Measurements from ENCODE around the gene DMBT1. TPM values are rescaled to one million over a fixed set of nuclear protein-coding genes. Genes with fewer than 3 reads are reported as not detected.

Gene DMBT1
- total RNA-seq, 6 experiments from 2014 or later = 0.06 to 0.20 TPM; not detected in 4

DNA sequence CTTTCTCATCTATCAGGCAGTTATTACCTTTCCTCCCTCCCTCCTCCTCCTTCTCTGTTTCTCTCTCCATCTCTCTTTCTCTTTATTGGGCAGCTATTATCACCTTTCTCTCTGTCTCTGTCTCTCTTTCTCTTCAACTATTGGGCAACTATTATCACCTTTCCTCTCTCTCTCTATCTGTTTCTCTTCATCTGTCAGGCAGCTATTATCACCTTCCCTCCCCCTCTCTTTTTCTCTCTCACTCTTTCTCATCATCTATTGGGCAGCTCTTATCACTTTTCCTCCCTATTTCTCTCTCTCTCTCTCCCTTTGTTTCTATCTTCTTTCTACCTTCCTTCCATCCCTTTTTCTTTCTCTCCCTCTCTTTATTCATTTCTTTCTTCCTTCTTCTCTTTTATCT is 1.2 kb downstream of the DMBT1 start:
- no peak overlapping the region for H3K27ac ChIP-seq
- no peak overlapping the region for H3K4me3 ChIP-seq
- no peaks in the 10 kb centered on the region for H3K36me3 ChIP-seq
- H3K4me1 ChIP-seq = no peaks in the 10 kb centered on the region
- no peaks in the 10 kb centered on the region for H3K9me3 ChIP-seq
- no peaks in the 10 kb centered on the region for H3K27me3 ChIP-seq
- intact Hi-C loops (cut with DNase I) = loop anchor here in 1 of 2 donors (10.0 kb wide), 1 partner anchor 267 kb away; no protein-coding TSS in a partner anchor
- TF ChIP-seq POLR2A (IDR thresholded peaks at IDR 0.05) = no peak
- TF ChIP-seq, protein P1, sequence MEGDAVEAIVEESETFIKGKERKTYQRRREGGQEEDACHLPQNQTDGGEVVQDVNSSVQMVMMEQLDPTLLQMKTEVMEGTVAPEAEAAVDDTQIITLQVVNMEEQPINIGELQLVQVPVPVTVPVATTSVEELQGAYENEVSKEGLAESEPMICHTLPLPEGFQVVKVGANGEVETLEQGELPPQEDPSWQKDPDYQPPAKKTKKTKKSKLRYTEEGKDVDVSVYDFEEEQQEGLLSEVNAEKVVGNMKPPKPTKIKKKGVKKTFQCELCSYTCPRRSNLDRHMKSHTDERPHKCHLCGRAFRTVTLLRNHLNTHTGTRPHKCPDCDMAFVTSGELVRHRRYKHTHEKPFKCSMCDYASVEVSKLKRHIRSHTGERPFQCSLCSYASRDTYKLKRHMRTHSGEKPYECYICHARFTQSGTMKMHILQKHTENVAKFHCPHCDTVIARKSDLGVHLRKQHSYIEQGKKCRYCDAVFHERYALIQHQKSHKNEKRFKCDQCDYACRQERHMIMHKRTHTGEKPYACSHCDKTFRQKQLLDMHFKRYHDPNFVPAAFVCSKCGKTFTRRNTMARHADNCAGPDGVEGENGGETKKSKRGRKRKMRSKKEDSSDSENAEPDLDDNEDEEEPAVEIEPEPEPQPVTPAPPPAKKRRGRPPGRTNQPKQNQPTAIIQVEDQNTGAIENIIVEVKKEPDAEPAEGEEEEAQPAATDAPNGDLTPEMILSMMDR (IDR thresholded peaks at IDR 0.05) = no peak
- DNase-seq (no peak), ATAC-seq (no peak)

DNA sequence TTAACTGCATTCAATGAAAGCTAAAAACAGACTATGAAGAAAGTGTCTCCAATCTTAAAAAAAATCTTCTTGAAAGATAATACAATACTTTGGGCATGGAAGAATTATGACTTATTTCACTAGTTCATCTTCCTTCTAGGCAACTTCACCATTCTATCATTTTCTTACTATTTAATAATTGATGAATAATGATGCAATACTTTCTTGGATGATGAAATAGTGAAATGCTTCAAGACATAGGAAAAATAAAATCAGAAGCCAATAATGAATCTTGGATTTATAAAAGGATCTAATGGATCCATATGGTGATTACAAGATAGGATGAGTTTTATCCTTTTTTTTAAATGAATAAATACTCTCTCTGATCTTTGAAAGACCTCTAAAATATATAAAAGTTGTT is 4.4 kb downstream of the DMBT1 start:
- DNase-seq (no peak), ATAC-seq (no peak)
- H3K36me3 ChIP-seq = no peaks in the 10 kb centered on the region
- H3K27me3 ChIP-seq = no peaks in the 10 kb centered on the region
- no peaks in the 10 kb centered on the region for H3K4me1 ChIP-seq
- H3K9me3 ChIP-seq = no peaks in the 10 kb centered on the region
- intact Hi-C loops (cut with DNase I) = loop anchor here (5.0 to 10.0 kb wide), 2 partner anchors 43 to 270 kb away; no protein-coding TSS in a partner anchor
- H3K27ac ChIP-seq = no peak overlapping the region
- no peak overlapping the region for H3K4me3 ChIP-seq
- TF ChIP-seq, protein P1 (IDR thresholded peaks at IDR 0.05) = no peak
- TF ChIP-seq POLR2A (IDR thresholded peaks at IDR 0.05) = no peak

DNA sequence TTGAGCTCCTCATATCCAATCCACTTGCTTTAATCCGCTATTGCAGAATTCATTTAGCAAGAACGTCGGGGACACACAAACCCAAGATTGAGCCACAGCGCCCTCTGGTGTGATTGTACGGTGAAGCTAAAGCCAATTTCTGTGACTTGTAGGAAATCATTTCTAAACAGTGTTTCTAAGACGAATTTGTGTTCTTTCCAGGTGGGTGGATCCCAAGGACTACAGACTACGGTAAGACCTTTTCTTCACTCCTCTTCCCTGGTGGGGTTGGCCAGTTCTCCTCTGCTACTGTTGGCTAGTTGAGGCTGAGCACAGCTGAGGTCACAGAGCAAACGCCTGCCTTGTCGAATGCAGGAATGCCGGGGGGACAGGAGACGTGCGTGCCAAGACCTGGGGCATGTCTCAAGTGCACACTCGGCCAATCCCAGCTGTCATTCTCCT is 5.2 kb downstream of the DMBT1 start:
- peak; percentile 64 to 79 (median 69) for DNase-seq
- Histone ChIP-seq H3K27ac (no peak overlapping the region), H3K4me1 (no peaks in the 10 kb centered on the region), H3K36me3 (no peaks in the 10 kb centered on the region), H3K4me3 (peak overlapping the region in 1 of 3 donors; percentile 3), H3K27me3 (no peaks in the 10 kb centered on the region), H3K9me3 (no peaks in the 10 kb centered on the region)
- WGBS (ENCODE audit: insufficient coverage, low coverage, low lambda C conversion rate, missing lambda C conversion rate) = 7% methylated on average over 12 of the region's 13 CpGs
- ATAC-seq = peak; percentile 78 to 93 (median 88)
- no peak for TF ChIP-seq POLR2A (IDR thresholded peaks at IDR 0.05)
- TF ChIP-seq, protein P1 (IDR thresholded peaks at IDR 0.05) = peak; percentile 84 to 88 (median 86)
- intact Hi-C loops (cut with DNase I) = loop anchor here (5.0 to 10.0 kb wide), 2 partner anchors 43 to 271 kb away; no protein-coding TSS in a partner anchor

DNA sequence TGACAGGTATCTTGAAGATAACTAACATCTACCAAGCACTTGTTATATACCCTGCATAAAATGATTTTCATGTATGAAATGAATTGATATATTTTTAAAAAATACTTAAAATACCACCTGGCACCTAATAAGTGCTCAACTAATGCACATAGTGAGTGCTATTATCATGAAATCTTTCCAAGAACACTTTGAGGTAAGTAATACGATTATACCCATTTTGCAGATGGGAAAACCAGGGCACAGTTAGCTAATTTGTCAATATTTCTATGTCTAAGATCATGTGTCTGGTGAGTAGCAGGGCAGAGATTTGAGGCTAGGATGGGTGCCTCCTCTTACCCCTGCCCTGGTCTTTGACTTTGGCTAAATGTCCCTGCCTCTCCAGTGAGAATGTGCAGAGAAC is 6.1 kb downstream of the DMBT1 start:
- ATAC-seq (no peak), DNase-seq (no peak)
- H3K9me3 ChIP-seq = no peaks in the 10 kb centered on the region
- WGBS (ENCODE audit: insufficient coverage, low coverage, low lambda C conversion rate, missing lambda C conversion rate) = 88% methylated on average over 1 of the region's 1 CpG
- no peak for TF ChIP-seq POLR2A (IDR thresholded peaks at IDR 0.05)
- TF ChIP-seq, protein P1 (IDR thresholded peaks at IDR 0.05) = no peak
- H3K4me3 ChIP-seq = no peak overlapping the region
- intact Hi-C loops (cut with DNase I) = loop anchor here (5.0 to 10.0 kb wide), 2 partner anchors 44 to 272 kb away; no protein-coding TSS in a partner anchor
- H3K4me1 ChIP-seq = no peaks in the 10 kb centered on the region
- H3K36me3 ChIP-seq = no peaks in the 10 kb centered on the region
- H3K27ac ChIP-seq = no peak overlapping the region
- H3K27me3 ChIP-seq = no peaks in the 10 kb centered on the region

Measured in right lobe of liver (tissue), 6 donors.